ENCODE measurements around the gene MT1X. TPM values are rescaled to one million over a fixed set of nuclear protein-coding genes. Genes with fewer than 3 reads are reported as not detected.

MT1X gene
- total and polyA plus RNA-seq, 8 donors, result 261 to 1,982 (median 646) TPM

GRCh38 chr16:56649271-56649670 lies 33.0 kb upstream of the MT1X start:
- H3K36me3 ChIP-seq, result no peaks in the 10 kb centered on the region
- H3K27ac ChIP-seq, result no peak overlapping the region
- H3K9me3 ChIP-seq, result no peaks in the 10 kb centered on the region
- peaks cover 0 to 23% (median 4%) of the 10 kb centered on the region in 4 donors for H3K4me1 ChIP-seq
- no peak overlapping the region for H3K4me3 ChIP-seq
- no peak for DNase-seq
- TF ChIP-seq POLR2AphosphoS5 (IDR thresholded peaks at IDR 0.05) (no peak), CTCF (IDR thresholded peaks at IDR 0.05) (no peak)
- peaks cover 0 to 52% (median 9%) of the 10 kb centered on the region in 3 donors for H3K27me3 ChIP-seq
- intact Hi-C loops (cut with DNase I; ENCODE audit: low total_unique reads), result no loop called here
- 69 to 97% (median 83%) methylated on average over 2 of the region's 2 CpGs for WGBS, 5 donors

GRCh38 chr16:56649820-56650219 lies 32.5 kb upstream of the MT1X start:
- Histone ChIP-seq H3K27me3 (peaks cover 0 to 47% (median 5%) of the 10 kb centered on the region in 3 donors), H3K36me3 (no peaks in the 10 kb centered on the region), H3K4me1 (peaks cover 0 to 22% (median 3%) of the 10 kb centered on the region in 4 donors), H3K4me3 (no peak overlapping the region), H3K9me3 (no peaks in the 10 kb centered on the region), H3K27ac (no peak overlapping the region)
- TF ChIP-seq CTCF (IDR thresholded peaks at IDR 0.05), result no peak
- no peak for TF ChIP-seq EP300 (IDR thresholded peaks at IDR 0.05)
- TF ChIP-seq POLR2AphosphoS5 (IDR thresholded peaks at IDR 0.05), result peak in 1 of 3 donors; percentile 50
- WGBS, 5 donors, result 51 to 75% (median 57%) methylated on average over 3 of the region's 3 CpGs
- intact Hi-C loops (cut with DNase I; ENCODE audit: low total_unique reads), result no loop called here
- peak in 1 of 2 donors; percentile 75 for DNase-seq

GRCh38 chr16:56651586-56651985 lies 30.7 kb upstream of the MT1X start, which contains the start of gene MT1B:
TSS of gene MT1B (plus strand) at chr16:56651886. CDS start at chr16:56651954, 68 bp downstream.
- intact Hi-C loops (cut with DNase I; ENCODE audit: low total_unique reads), result no loop called here
- H3K4me3 ChIP-seq, result no peak within 1 kb of the TSS
- TF ChIP-seq EP300 (IDR thresholded peaks at IDR 0.05), result no peak
- TF ChIP-seq POLR2A (IDR thresholded peaks at IDR 0.05), result no peak
- no peak for TF ChIP-seq POLR2AphosphoS5 (IDR thresholded peaks at IDR 0.05)
- TF ChIP-seq CTCF (IDR thresholded peaks at IDR 0.05), result no peak
- H3K9me3 ChIP-seq, result no peaks in the 10 kb centered on the region
- H3K27ac ChIP-seq, result no peak within 1 kb of the TSS
- WGBS, 5 donors, result 59 to 73% (median 70%) methylated on average over 6 to 7 of the region's 7 CpGs
- peaks cover 0 to 30% (median 5%) of the 10 kb centered on the region in 3 donors for H3K27me3 ChIP-seq
- no peaks in the 10 kb centered on the region for H3K36me3 ChIP-seq
- no peak for DNase-seq
- peaks cover 0 to 22% (median 3%) of the 10 kb centered on the region in 4 donors for H3K4me1 ChIP-seq

- intact Hi-C loops (cut with DNase I; ENCODE audit: low total_unique reads), result no loop called here
- peaks cover 0 to 24% (median 5%) of the 10 kb centered on the region in 3 donors for H3K27me3 ChIP-seq
- TF ChIP-seq POLR2A (IDR thresholded peaks at IDR 0.05) (no peak), CTCF (IDR thresholded peaks at IDR 0.05) (no peak), POLR2AphosphoS5 (IDR thresholded peaks at IDR 0.05) (no peak), EP300 (IDR thresholded peaks at IDR 0.05) (no peak)
- H3K4me1 ChIP-seq, result peaks cover 0 to 26% (median 8%) of the 10 kb centered on the region in 4 donors
- no peaks in the 10 kb centered on the region for H3K36me3 ChIP-seq
- H3K9me3 ChIP-seq, result no peaks in the 10 kb centered on the region
- H3K4me3 ChIP-seq, result no peak overlapping the region
- DNase-seq, result no peak
- WGBS, 5 donors, result 15 to 73% (median 46%) methylated on average over 1 of the region's 1 CpG
- H3K27ac ChIP-seq, result no peak overlapping the region
Observed at GRCh38 chr16:56652600-56652999, 29.7 kb upstream of the MT1X start.

All from stomach (tissue), 9 donors.